ENCODE data around the gene TEX12.

The TEX12 gene

DNA sequence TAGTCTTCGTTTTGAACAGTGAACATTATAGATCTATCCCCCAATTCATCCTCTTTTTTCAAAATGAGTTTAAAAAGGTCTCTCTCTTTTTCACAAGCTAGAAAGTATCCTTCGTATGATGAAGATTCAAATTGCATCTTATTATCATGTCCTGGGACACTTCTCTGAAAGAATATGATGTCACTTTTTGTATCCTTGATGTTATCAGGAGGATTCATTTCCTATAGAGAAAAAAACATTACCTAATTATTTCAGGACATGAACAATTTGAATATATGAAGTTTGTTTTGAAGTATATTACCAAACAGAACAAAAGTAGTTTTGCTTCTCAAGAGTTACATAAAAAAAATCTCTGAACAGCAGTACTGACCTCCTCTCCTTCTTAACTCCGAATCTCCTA lies 23.6 kb upstream of the TEX12 start:
- TF ChIP-seq SIN3A (IDR thresholded peaks at IDR 0.05; ENCODE audit: borderline replicate concordance, insufficient read depth, low read length) (no peak), FOXP2 (optimal IDR thresholded peaks at IDR 0.05; ENCODE audit: borderline replicate concordance, extremely low read depth, extremely low read length, insufficient read depth) (no peak), POLR2AphosphoS5 (IDR thresholded peaks at IDR 0.05; ENCODE audit: low read depth, low read length) (no peak), TAF1 (IDR thresholded peaks at IDR 0.05; ENCODE audit: borderline replicate concordance, insufficient read depth, low read length) (no peak)
- TF ChIP-seq, protein P1, sequence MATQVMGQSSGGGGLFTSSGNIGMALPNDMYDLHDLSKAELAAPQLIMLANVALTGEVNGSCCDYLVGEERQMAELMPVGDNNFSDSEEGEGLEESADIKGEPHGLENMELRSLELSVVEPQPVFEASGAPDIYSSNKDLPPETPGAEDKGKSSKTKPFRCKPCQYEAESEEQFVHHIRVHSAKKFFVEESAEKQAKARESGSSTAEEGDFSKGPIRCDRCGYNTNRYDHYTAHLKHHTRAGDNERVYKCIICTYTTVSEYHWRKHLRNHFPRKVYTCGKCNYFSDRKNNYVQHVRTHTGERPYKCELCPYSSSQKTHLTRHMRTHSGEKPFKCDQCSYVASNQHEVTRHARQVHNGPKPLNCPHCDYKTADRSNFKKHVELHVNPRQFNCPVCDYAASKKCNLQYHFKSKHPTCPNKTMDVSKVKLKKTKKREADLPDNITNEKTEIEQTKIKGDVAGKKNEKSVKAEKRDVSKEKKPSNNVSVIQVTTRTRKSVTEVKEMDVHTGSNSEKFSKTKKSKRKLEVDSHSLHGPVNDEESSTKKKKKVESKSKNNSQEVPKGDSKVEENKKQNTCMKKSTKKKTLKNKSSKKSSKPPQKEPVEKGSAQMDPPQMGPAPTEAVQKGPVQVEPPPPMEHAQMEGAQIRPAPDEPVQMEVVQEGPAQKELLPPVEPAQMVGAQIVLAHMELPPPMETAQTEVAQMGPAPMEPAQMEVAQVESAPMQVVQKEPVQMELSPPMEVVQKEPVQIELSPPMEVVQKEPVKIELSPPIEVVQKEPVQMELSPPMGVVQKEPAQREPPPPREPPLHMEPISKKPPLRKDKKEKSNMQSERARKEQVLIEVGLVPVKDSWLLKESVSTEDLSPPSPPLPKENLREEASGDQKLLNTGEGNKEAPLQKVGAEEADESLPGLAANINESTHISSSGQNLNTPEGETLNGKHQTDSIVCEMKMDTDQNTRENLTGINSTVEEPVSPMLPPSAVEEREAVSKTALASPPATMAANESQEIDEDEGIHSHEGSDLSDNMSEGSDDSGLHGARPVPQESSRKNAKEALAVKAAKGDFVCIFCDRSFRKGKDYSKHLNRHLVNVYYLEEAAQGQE (IDR thresholded peaks at IDR 0.05; ENCODE audit: insufficient read depth in 1 of 2, low read depth in 2 of 2, low read length in 2 of 2) = no peak

- TF ChIP-seq TAF1 (IDR thresholded peaks at IDR 0.05; ENCODE audit: borderline replicate concordance, insufficient read depth, low read length) = no peak
- TF ChIP-seq POLR2AphosphoS5 (IDR thresholded peaks at IDR 0.05; ENCODE audit: low read depth, low read length) = no peak
- TF ChIP-seq SIN3A (IDR thresholded peaks at IDR 0.05; ENCODE audit: borderline replicate concordance, insufficient read depth, low read length) = no peak
- TF ChIP-seq, protein P1 (IDR thresholded peaks at IDR 0.05; ENCODE audit: insufficient read depth in 1 of 2, low read depth in 2 of 2, low read length in 2 of 2) = no peak
- TF ChIP-seq FOXP2 (optimal IDR thresholded peaks at IDR 0.05; ENCODE audit: borderline replicate concordance, extremely low read depth, extremely low read length, insufficient read depth) = no peak
Measured at GRCh38 chr11:112150517-112150916, 16.7 kb upstream of the TEX12 start.

GRCh38 chr11:112156153-112156955 lies 10.8 kb upstream of the TEX12 start:
- TF ChIP-seq, protein P1 (IDR thresholded peaks at IDR 0.05; ENCODE audit: insufficient read depth in 1 of 2, low read depth in 2 of 2, low read length in 2 of 2) = no peak
- TF ChIP-seq SIN3A (IDR thresholded peaks at IDR 0.05; ENCODE audit: borderline replicate concordance, insufficient read depth, low read length) (no peak), TAF1 (IDR thresholded peaks at IDR 0.05; ENCODE audit: borderline replicate concordance, insufficient read depth, low read length) (no peak), FOXP2 (optimal IDR thresholded peaks at IDR 0.05; ENCODE audit: borderline replicate concordance, extremely low read depth, extremely low read length, insufficient read depth) (no peak), POLR2AphosphoS5 (IDR thresholded peaks at IDR 0.05; ENCODE audit: low read depth, low read length) (no peak)

GRCh38 chr11:112156956-112157766 lies 10.0 kb upstream of the TEX12 start:
- TF ChIP-seq, protein P1 (IDR thresholded peaks at IDR 0.05; ENCODE audit: insufficient read depth in 1 of 2, low read depth in 2 of 2, low read length in 2 of 2) = no peak
- TF ChIP-seq FOXP2 (optimal IDR thresholded peaks at IDR 0.05; ENCODE audit: borderline replicate concordance, extremely low read depth, extremely low read length, insufficient read depth) (no peak), TAF1 (IDR thresholded peaks at IDR 0.05; ENCODE audit: borderline replicate concordance, insufficient read depth, low read length) (no peak), SIN3A (IDR thresholded peaks at IDR 0.05; ENCODE audit: borderline replicate concordance, insufficient read depth, low read length) (no peak), POLR2AphosphoS5 (IDR thresholded peaks at IDR 0.05; ENCODE audit: low read depth, low read length) (no peak)

All from PFSK-1 (cell line).